Gastroesophageal sphincter (tissue), 4 donors: ENCODE data around the gene CCNY. TPM values are rescaled to one million over a fixed set of nuclear protein-coding genes. Genes with fewer than 3 reads are reported as not detected.

Source experiments
- ATAC-seq: fragments of 150-250 bp; one replicate; pipeline ENCODE4 v1.9.1; 2016; ENCODE audit warnings: mild to moderate bottlenecking, moderate library complexity
- H3K27ac ChIP-seq, 4 donors: fragments of 200-600 bp; sonication (generic) in 3 of 4; 1 replicate in 3 of 4; 2 replicates in 1 of 4; pipeline ENCODE4 v1.5.1; 2016 to 2019
- H3K27me3 ChIP-seq: fragments of 200-600 bp; sonication (generic); one replicate; pipeline ENCODE4 v1.5.1; 2019
- H3K36me3 ChIP-seq, 2 donors: fragments of 200-600 bp; sonication (generic); one replicate each; pipeline ENCODE4 v1.5.1; 2019; ENCODE audit warnings: control low read depth in 1 of 2
- H3K4me1 ChIP-seq, 3 donors: fragments of 200-600 bp; sonication (generic); 1 replicate in 2 of 3; 2 replicates in 1 of 3; pipeline ENCODE4 v1.5.1; 2016 to 2019; ENCODE audit warnings: control low read depth in 2 of 3
- H3K4me3 ChIP-seq, 2 donors: fragments of 200-600 bp; sonication (generic); one replicate each; pipeline ENCODE4 v1.5.1; 2019; ENCODE audit warnings: mild to moderate bottlenecking in 1 of 2, moderate library complexity in 1 of 2
- H3K9me3 ChIP-seq, 3 donors: fragments of 200-600 bp; sonication (generic); one replicate each; pipeline ENCODE4 v1.5.1; 2017 to 2019; ENCODE audit warnings: control low read depth in 2 of 3
- CTCF ChIP-seq, 4 experiments: fragments of 200-600 bp in 2 of 4; fragments of 450-650 bp in 2 of 4; sonication (generic) in 1 of 4; IDR thresholded peaks; one replicate each; pipeline ENCODE4 v1.5.1; 2017 to 2019; ENCODE audit warnings: antibody characterized with exemption in 4 of 4, mild to moderate bottlenecking in 2 of 4, moderate library complexity in 2 of 4
- EP300 ChIP-seq: sonication (generic); formaldehyde crosslinking; IDR thresholded peaks from one replicate; pipeline ENCODE4 v1.6.1; 2017; ENCODE audit warnings: antibody characterized with exemption, mild to moderate bottlenecking
- POLR2A ChIP-seq, 2 donors: fragments of 450-650 bp; IDR thresholded peaks; one replicate each; pipeline ENCODE4 v1.6.1; 2017; ENCODE audit warnings: antibody characterized with exemption in 2 of 2, mild to moderate bottlenecking in 2 of 2, moderate library complexity in 1 of 2
- POLR2AphosphoS5 ChIP-seq: sonication (generic); formaldehyde crosslinking; IDR thresholded peaks from one replicate; pipeline ENCODE4 v1.6.1; 2017; ENCODE audit warnings: antibody characterized with exemption
- WGBS, 2 donors: methylation state at CpG; one replicate each; pipeline ENCODE4 v1.1.5; 2018; ENCODE audit warnings: low coverage in 1 of 2; 5-methylcytosine and 5-hydroxymethylcytosine counted together
- total RNA-seq, 4 donors: library from RNA; depleted of rRNA; stranded (reverse); fragments of >200 nt; gene quantifications; one replicate each; pipeline ENCODE4 v1.1.0, GENCODE V29; 2016

Gene CCNY
- total RNA-seq, 4 donors from 2014 or later = 35.5 to 106 (median 63.2) TPM

- H3K9me3 ChIP-seq = no peaks in the 10 kb centered on the region
- peaks cover 62% of the 10 kb centered on the region for H3K27me3 ChIP-seq
- ATAC-seq = peak; percentile 39
- TF ChIP-seq POLR2AphosphoS5 (no peak), POLR2A (IDR thresholded peaks at IDR 0.05) (no peak), CTCF (IDR thresholded peaks at IDR 0.05) (no peak), EP300 (no peak)
- H3K27ac ChIP-seq = no peak overlapping the region
- H3K4me1 ChIP-seq = peaks cover 0 to 12% (median 5%) of the 10 kb centered on the region in 3 donors
- H3K4me3 ChIP-seq = peak overlapping the region; percentile 33 to 56
- no peaks in the 10 kb centered on the region for H3K36me3 ChIP-seq
- 49 to 80% methylated on average over 1 to 9 of the region's 78 CpGs for WGBS, 2 donors
These were observed 271.4 kb downstream of the CCNY start for GRCh38 chr10:35607475-35608327.

GRCh38 chr10:35608328-35608672 is 272.0 kb downstream of the CCNY start:
- H3K4me3 ChIP-seq = peak overlapping the region; percentile 33 to 56
- WGBS, 2 donors = no CpG with 5 or more reads among the region's 16 CpGs

GRCh38 chr10:35611750-35612149 is 275.4 kb downstream of the CCNY start:
- WGBS, 2 donors = 56 to 60% methylated on average over 1 to 5 of the region's 6 CpGs
- ATAC-seq = no peak
- TF ChIP-seq EP300 (no peak), CTCF (IDR thresholded peaks at IDR 0.05) (no peak), POLR2A (IDR thresholded peaks at IDR 0.05) (no peak), POLR2AphosphoS5 (no peak)

More at GRCh38 chr10:35608328-35608672, 272.0 kb downstream of the CCNY start:
- Histone ChIP-seq H3K27me3 (peaks cover 68% of the 10 kb centered on the region), H3K9me3 (no peaks in the 10 kb centered on the region), H3K27ac (no peak overlapping the region), H3K4me1 (peaks cover 0 to 12% (median 5%) of the 10 kb centered on the region in 3 donors), H3K36me3 (no peaks in the 10 kb centered on the region)
- TF ChIP-seq POLR2A (IDR thresholded peaks at IDR 0.05) = no peak
- TF ChIP-seq POLR2AphosphoS5 = no peak
- TF ChIP-seq CTCF (IDR thresholded peaks at IDR 0.05) = no peak
- TF ChIP-seq EP300 = no peak
- ATAC-seq = no peak

GRCh38 chr10:35612385-35613106 is 276.2 kb downstream of the CCNY start:
- H3K27me3 ChIP-seq = peaks cover 73% of the 10 kb centered on the region
- no peak overlapping the region for H3K4me3 ChIP-seq
- TF ChIP-seq POLR2A (IDR thresholded peaks at IDR 0.05) (no peak), EP300 (no peak), CTCF (IDR thresholded peaks at IDR 0.05) (no peak), POLR2AphosphoS5 (no peak)
- H3K9me3 ChIP-seq = no peaks in the 10 kb centered on the region
- H3K27ac ChIP-seq = no peak overlapping the region
- no peaks in the 10 kb centered on the region for H3K36me3 ChIP-seq
- H3K4me1 ChIP-seq = peaks cover 0 to 9% (median 5%) of the 10 kb centered on the region in 3 donors
- 48 to 58% methylated on average over 4 to 5 of the region's 6 CpGs for WGBS, 2 donors
- ATAC-seq = no peak

More at GRCh38 chr10:35611750-35612149, 275.4 kb downstream of the CCNY start:
- H3K36me3 ChIP-seq = no peaks in the 10 kb centered on the region
- no peak overlapping the region for H3K4me3 ChIP-seq
- no peak overlapping the region for H3K27ac ChIP-seq
- H3K4me1 ChIP-seq = peaks cover 0 to 12% (median 5%) of the 10 kb centered on the region in 3 donors
- H3K9me3 ChIP-seq = no peaks in the 10 kb centered on the region
- H3K27me3 ChIP-seq = peaks cover 73% of the 10 kb centered on the region
